GM23248 (cell line): ENCODE measurements around the gene SRMS.

Source experiments
- EZH2 ChIP-seq: fragments of 200-600 bp; sonication (generic); IDR thresholded peaks from 2 replicates; pipeline ENCODE4 v1.6.1; 2018; ENCODE audit warnings: antibody characterized with exemption, mild to moderate bottlenecking; ENCODE audit not compliant: insufficient read depth, poor library complexity, severe bottlenecking
- EZH2phosphoT487 ChIP-seq: fragments of 200-600 bp; sonication (generic); IDR thresholded peaks from 2 replicates; pipeline ENCODE4 v1.6.1; 2018; ENCODE audit warnings: antibody characterized with exemption, moderate library complexity, mild to moderate bottlenecking, low read depth; ENCODE audit not compliant: insufficient read depth

GRCh38 chr20:63520504-63520933, 27.0 kb downstream of the SRMS start, which contains the start of gene PPDPF:
- TF ChIP-seq EZH2 = no peak
- no peak for TF ChIP-seq EZH2phosphoT487
